ENCODE results near the gene ENTREP1. TPM values are rescaled to one million over a fixed set of nuclear protein-coding genes. Genes with fewer than 3 reads are reported as not detected.

Gene ENTREP1
- total RNA-seq, 4 donors from 2014 or later, result 2.2 to 23.2 (median 9.0) TPM

DNA sequence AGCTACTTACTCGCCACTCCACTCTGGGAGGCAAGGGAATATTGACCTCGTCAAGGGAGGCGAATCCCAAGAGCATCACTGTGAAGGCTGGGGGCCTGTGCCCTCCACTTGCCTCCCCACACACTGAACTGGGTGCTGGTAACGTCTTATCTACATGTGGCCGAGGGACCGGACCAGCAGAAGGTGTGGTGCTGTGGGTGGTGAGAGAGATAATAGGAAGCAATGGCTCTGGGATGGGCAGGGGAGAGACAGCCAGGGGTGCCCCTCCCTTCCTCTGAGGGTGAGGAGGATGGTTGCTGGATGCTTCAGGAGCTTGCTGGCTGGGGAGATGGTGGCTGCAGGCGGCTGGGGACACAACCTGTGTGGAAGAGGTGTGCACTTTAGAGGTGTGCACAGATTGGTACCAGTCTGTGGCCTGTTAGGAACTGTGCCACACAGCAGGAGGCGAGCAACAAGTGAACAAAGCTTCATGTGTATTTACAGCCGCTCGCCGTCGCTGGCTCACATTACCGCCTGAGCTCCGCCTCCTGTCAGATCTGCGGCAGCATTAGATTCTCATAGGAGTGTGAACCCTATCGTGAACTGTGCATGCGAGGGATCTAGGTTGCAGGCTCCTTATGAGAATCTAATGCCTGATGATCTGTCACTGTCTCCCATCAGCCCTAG, 100.3 kb downstream of the ENTREP1 start:
- 83 to 93% methylated on average over 2 to 17 of the region's 17 CpGs for WGBS, 2 donors (ENCODE audit: low coverage in 1 of 2)
- no peaks in the 10 kb centered on the region for H3K4me1 ChIP-seq
- H3K9me3 ChIP-seq, result no peaks in the 10 kb centered on the region
- no peaks in the 10 kb centered on the region for H3K27me3 ChIP-seq
- in situ Hi-C loops (cut with MboI; ENCODE audit: low pct_ligation_motif_present in 1 of 4, low pct_unique_long_range_greater_than_20kb in 1 of 4, low sequenced_read_pairs in 3 of 4), result loop anchor here (10.0 to 25.0 kb wide), 3 partner anchors 120 to 462 kb away; no protein-coding TSS in a partner anchor
- no peak for DNase-seq
- intact Hi-C loops (cut with DNase I; ENCODE audit: low total_unique reads), result loop anchor here (10.0 kb wide), 2 partner anchors 120 to 1190 kb away; no protein-coding TSS in a partner anchor
- no peak overlapping the region for H3K27ac ChIP-seq
- no peaks in the 10 kb centered on the region for H3K36me3 ChIP-seq
- no peak for TF ChIP-seq POLR2A (IDR thresholded peaks at IDR 0.05)
- TF ChIP-seq EP300 (IDR thresholded peaks at IDR 0.05; ENCODE audit: low read depth), result no peak
- TF ChIP-seq, protein P1, sequence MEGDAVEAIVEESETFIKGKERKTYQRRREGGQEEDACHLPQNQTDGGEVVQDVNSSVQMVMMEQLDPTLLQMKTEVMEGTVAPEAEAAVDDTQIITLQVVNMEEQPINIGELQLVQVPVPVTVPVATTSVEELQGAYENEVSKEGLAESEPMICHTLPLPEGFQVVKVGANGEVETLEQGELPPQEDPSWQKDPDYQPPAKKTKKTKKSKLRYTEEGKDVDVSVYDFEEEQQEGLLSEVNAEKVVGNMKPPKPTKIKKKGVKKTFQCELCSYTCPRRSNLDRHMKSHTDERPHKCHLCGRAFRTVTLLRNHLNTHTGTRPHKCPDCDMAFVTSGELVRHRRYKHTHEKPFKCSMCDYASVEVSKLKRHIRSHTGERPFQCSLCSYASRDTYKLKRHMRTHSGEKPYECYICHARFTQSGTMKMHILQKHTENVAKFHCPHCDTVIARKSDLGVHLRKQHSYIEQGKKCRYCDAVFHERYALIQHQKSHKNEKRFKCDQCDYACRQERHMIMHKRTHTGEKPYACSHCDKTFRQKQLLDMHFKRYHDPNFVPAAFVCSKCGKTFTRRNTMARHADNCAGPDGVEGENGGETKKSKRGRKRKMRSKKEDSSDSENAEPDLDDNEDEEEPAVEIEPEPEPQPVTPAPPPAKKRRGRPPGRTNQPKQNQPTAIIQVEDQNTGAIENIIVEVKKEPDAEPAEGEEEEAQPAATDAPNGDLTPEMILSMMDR (IDR thresholded peaks at IDR 0.05), result no peak
- no peak for TF ChIP-seq POLR2AphosphoS5 (IDR thresholded peaks at IDR 0.05)
- no peak overlapping the region for H3K4me3 ChIP-seq

DNA sequence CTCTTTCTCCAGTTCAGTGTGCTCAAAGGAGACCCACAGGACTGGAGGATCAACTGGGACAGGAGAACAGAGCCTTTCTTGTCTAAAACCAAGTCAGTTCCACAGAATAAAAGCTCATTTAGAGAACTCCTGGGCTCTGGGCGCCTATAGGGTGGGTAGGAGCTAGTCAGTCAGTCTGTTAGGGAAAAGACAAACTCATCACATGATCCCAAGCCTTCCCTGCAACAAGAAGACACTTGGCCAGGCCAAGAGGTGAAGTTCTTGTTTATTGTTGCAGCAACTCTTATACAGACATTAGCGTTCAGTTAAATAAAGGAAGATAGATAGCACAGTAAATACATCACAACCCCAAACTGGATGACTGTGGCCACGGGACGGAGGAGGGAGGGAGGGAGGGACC, 102.3 kb downstream of the ENTREP1 start:
- in situ Hi-C loops (cut with MboI; ENCODE audit: low pct_ligation_motif_present in 1 of 4, low pct_unique_long_range_greater_than_20kb in 1 of 4, low sequenced_read_pairs in 3 of 4), result loop anchor here (10.0 to 25.0 kb wide), 3 partner anchors 118 to 460 kb away; no protein-coding TSS in a partner anchor
- no peak for TF ChIP-seq EP300 (IDR thresholded peaks at IDR 0.05; ENCODE audit: low read depth)
- no peak for TF ChIP-seq POLR2AphosphoS5 (IDR thresholded peaks at IDR 0.05)
- no peak for TF ChIP-seq POLR2A (IDR thresholded peaks at IDR 0.05)
- TF ChIP-seq, protein P1 (IDR thresholded peaks at IDR 0.05), result no peak

GRCh38 chr9:69428017-69428785, 103.2 kb downstream of the ENTREP1 start:
- H3K9me3 ChIP-seq, result no peaks in the 10 kb centered on the region
- 87 to 89% methylated on average over 9 to 15 of the region's 15 CpGs for WGBS, 2 donors (ENCODE audit: low coverage in 1 of 2)
- H3K36me3 ChIP-seq, result no peaks in the 10 kb centered on the region
- TF ChIP-seq POLR2AphosphoS5 (IDR thresholded peaks at IDR 0.05) (no peak), EP300 (IDR thresholded peaks at IDR 0.05; ENCODE audit: low read depth) (no peak), POLR2A (IDR thresholded peaks at IDR 0.05) (no peak)
- TF ChIP-seq, protein P1 (IDR thresholded peaks at IDR 0.05), result no peak
- in situ Hi-C loops (cut with MboI; ENCODE audit: low pct_ligation_motif_present in 1 of 4, low pct_unique_long_range_greater_than_20kb in 1 of 4, low sequenced_read_pairs in 3 of 4) (loop anchor here (10.0 to 25.0 kb wide), 3 partner anchors 117 to 459 kb away; no protein-coding TSS in a partner anchor), intact Hi-C loops (cut with DNase I; ENCODE audit: low total_unique reads) (loop anchor here (10.0 kb wide), 2 partner anchors 117 to 1187 kb away; no protein-coding TSS in a partner anchor)
- no peak overlapping the region for H3K27ac ChIP-seq
- no peaks in the 10 kb centered on the region for H3K27me3 ChIP-seq
- H3K4me3 ChIP-seq, result no peak overlapping the region
- H3K4me1 ChIP-seq, result no peaks in the 10 kb centered on the region
- DNase-seq, result no peak

More for the DNA sequence above, 102.3 kb downstream of the ENTREP1 start:
- Histone ChIP-seq H3K9me3 (no peaks in the 10 kb centered on the region), H3K27me3 (no peaks in the 10 kb centered on the region), H3K27ac (no peak overlapping the region), H3K4me1 (no peaks in the 10 kb centered on the region), H3K4me3 (no peak overlapping the region), H3K36me3 (no peaks in the 10 kb centered on the region)
- WGBS, 2 donors (ENCODE audit: low coverage in 1 of 2), result 77 to 79% methylated on average over 2 to 4 of the region's 4 CpGs
- no peak for DNase-seq
- intact Hi-C loops (cut with DNase I; ENCODE audit: low total_unique reads), result loop anchor here (10.0 kb wide), 2 partner anchors 118 to 1188 kb away; no protein-coding TSS in a partner anchor

GRCh38 chr9:69429281-69429680, 104.3 kb downstream of the ENTREP1 start:
- Histone ChIP-seq H3K27ac (no peak overlapping the region), H3K4me1 (no peaks in the 10 kb centered on the region), H3K36me3 (no peaks in the 10 kb centered on the region), H3K4me3 (no peak overlapping the region), H3K27me3 (no peaks in the 10 kb centered on the region), H3K9me3 (no peaks in the 10 kb centered on the region)
- in situ Hi-C loops (cut with MboI; ENCODE audit: low pct_ligation_motif_present in 1 of 4, low pct_unique_long_range_greater_than_20kb in 1 of 4, low sequenced_read_pairs in 3 of 4) (loop anchor here (10.0 to 25.0 kb wide), 3 partner anchors 116 to 458 kb away; no protein-coding TSS in a partner anchor), intact Hi-C loops (cut with DNase I; ENCODE audit: low total_unique reads) (loop anchor here (10.0 kb wide), 2 partner anchors 116 to 1186 kb away; no protein-coding TSS in a partner anchor)
- DNase-seq, result no peak
- 75 to 100% methylated on average over 1 to 6 of the region's 6 CpGs for WGBS, 2 donors (ENCODE audit: low coverage in 1 of 2)
- no peak for TF ChIP-seq POLR2AphosphoS5 (IDR thresholded peaks at IDR 0.05)
- TF ChIP-seq, protein P1 (IDR thresholded peaks at IDR 0.05), result no peak
- no peak for TF ChIP-seq POLR2A (IDR thresholded peaks at IDR 0.05)
- TF ChIP-seq EP300 (IDR thresholded peaks at IDR 0.05; ENCODE audit: low read depth), result no peak
